HEK293 (cell line): ENCODE results near the gene ECT2L.
A peak's percentile ranks its signal among the peaks of the same experiment; 100 is the strongest.

Source experiments
- CTCF ChIA-PET: fragments of 350-600 bp; formaldehyde crosslinking; extraction: SDS; loops from one replicate; lab custom pipeline; 2021; ENCODE audit warnings: antibody characterized with exemption; lab: Yijun Ruan, JAX
- POLR2A ChIA-PET: fragments of 300-600 bp; formaldehyde crosslinking; extraction: SDS; loops from one replicate; lab custom pipeline; 2020; ENCODE audit warnings: antibody characterized with exemption, inconsistent platforms; lab: Yijun Ruan, JAX
- H3K27ac ChIP-seq: fragments of 200-500 bp; sonication (Bioruptor generic); 2 replicates; pipeline ENCODE4 v1.5.1; 2014; ENCODE audit warnings: low read depth, low read length, control low read depth, inconsistent platforms; ENCODE audit errors: extremely low read depth
- H3K36me3 ChIP-seq, 2 experiments: fragments of 200-500 bp in 1 of 2; sonication (Bioruptor generic) in 1 of 2; 1 replicate in 1 of 2; 2 replicates in 1 of 2; pipeline ENCODE4 v1.5.1; 2014 to 2017; ENCODE audit warnings: inconsistent platforms in 2 of 2, low read length in 2 of 2; ENCODE audit not compliant: control insufficient read depth in 2 of 2, insufficient read depth in 1 of 2
- H3K4me1 ChIP-seq: fragments of 200-500 bp; sonication (Bioruptor generic); 2 replicates; pipeline ENCODE4 v1.5.1; 2014; ENCODE audit warnings: mild to moderate bottlenecking, low read length, inconsistent platforms; ENCODE audit not compliant: control insufficient read depth, insufficient read depth
- H3K4me3 ChIP-seq: 2 replicates; pipeline ENCODE4 v1.5.1; 2011; ENCODE audit warnings: low read depth, mild to moderate bottlenecking, control low read depth, low read length, moderate library complexity
- H3K9me3 ChIP-seq: fragments of 200-500 bp; sonication (Bioruptor generic); 2 replicates; pipeline ENCODE4 v1.5.1; 2014; ENCODE audit warnings: low read depth, low read length, inconsistent platforms; ENCODE audit not compliant: control insufficient read depth, insufficient read depth
- MZF1 ChIP-seq: fragments of 450-650 bp; formaldehyde crosslinking; IDR thresholded peaks from 2 replicates; pipeline ENCODE4 v1.5.1; 2017; ENCODE audit warnings: missing biosample characterization, missing genetic modification characterization, borderline replicate concordance
- SETDB1 ChIP-seq: IDR thresholded peaks from one replicate; pipeline ENCODE4 v1.6.1; 2017; ENCODE audit warnings: mild to moderate bottlenecking, low read length, moderate library complexity, mixed read lengths; ENCODE audit not compliant: insufficient read length
- ZIC2 ChIP-seq: fragments of 450-650 bp; formaldehyde crosslinking; IDR thresholded peaks from 2 replicates; pipeline ENCODE4 v1.5.1; 2016; ENCODE audit warnings: missing biosample characterization, missing genetic modification characterization
- ZNF157 ChIP-seq: fragments of 450-650 bp; formaldehyde crosslinking; IDR thresholded peaks from 2 replicates; pipeline ENCODE4 v1.5.1; 2016; ENCODE audit warnings: missing biosample characterization, missing genetic modification characterization
- ZNF169 ChIP-seq: fragments of 450-650 bp; formaldehyde crosslinking; IDR thresholded peaks from 2 replicates; pipeline ENCODE4 v1.5.1; 2016; ENCODE audit warnings: missing biosample characterization, missing genetic modification characterization
- ZNF175 ChIP-seq: fragments of 450-650 bp; formaldehyde crosslinking; IDR thresholded peaks from 2 replicates; pipeline ENCODE4 v1.5.1; 2016; ENCODE audit warnings: missing biosample characterization, missing genetic modification characterization
- ZNF311 ChIP-seq: fragments of 450-650 bp; formaldehyde crosslinking; IDR thresholded peaks from 2 replicates; pipeline ENCODE4 v1.5.1; 2017; ENCODE audit warnings: missing biosample characterization, missing genetic modification characterization, borderline replicate concordance
- ZNF341 ChIP-seq: fragments of 450-650 bp; formaldehyde crosslinking; IDR thresholded peaks from 2 replicates; pipeline ENCODE4; 2016; ENCODE audit warnings: low read depth, missing biosample characterization, missing genetic modification characterization
- ZNF394 ChIP-seq: fragments of 450-650 bp; formaldehyde crosslinking; IDR thresholded peaks from 2 replicates; pipeline ENCODE4 v1.5.1; 2016; ENCODE audit warnings: missing biosample characterization, missing genetic modification characterization, mild to moderate bottlenecking, moderate library complexity, borderline replicate concordance
- ZNF404 ChIP-seq: fragments of 450-650 bp; formaldehyde crosslinking; IDR thresholded peaks from 2 replicates; pipeline ENCODE4 v1.5.1; 2017; ENCODE audit warnings: missing biosample characterization, missing genetic modification characterization
- ZNF423 ChIP-seq: fragments of 450-650 bp; formaldehyde crosslinking; IDR thresholded peaks from 2 replicates; pipeline ENCODE4 v1.5.1; 2016; ENCODE audit warnings: missing biosample characterization, missing genetic modification characterization
- ZNF510 ChIP-seq: fragments of 450-650 bp; formaldehyde crosslinking; IDR thresholded peaks from 2 replicates; pipeline ENCODE4 v1.5.1; 2018; ENCODE audit warnings: mild to moderate bottlenecking, missing genetic modification characterization, missing biosample characterization; ENCODE audit not compliant: insufficient replicate concordance
- ZNF514 ChIP-seq: fragments of 450-650 bp; formaldehyde crosslinking; IDR thresholded peaks from 2 replicates; pipeline ENCODE4 v1.5.1; 2016; ENCODE audit warnings: missing biosample characterization, missing genetic modification characterization
- ZNF530 ChIP-seq: fragments of 450-650 bp; formaldehyde crosslinking; IDR thresholded peaks from 2 replicates; pipeline ENCODE4 v1.5.1; 2016; ENCODE audit warnings: low read depth, missing biosample characterization, missing genetic modification characterization
- ZNF549 ChIP-seq: fragments of 450-650 bp; IDR thresholded peaks from 2 replicates; pipeline ENCODE4 v1.5.1; 2018; ENCODE audit warnings: missing biosample characterization, missing genetic modification characterization, mild to moderate bottlenecking, inconsistent platforms, moderate library complexity
- ZNF555 ChIP-seq: fragments of 450-650 bp; formaldehyde crosslinking; conservative IDR thresholded peaks from 2 replicates; pipeline ENCODE4 v1.5.1; 2017; ENCODE audit warnings: missing biosample characterization, mild to moderate bottlenecking, missing genetic modification characterization, inconsistent platforms
- ZNF670 ChIP-seq: fragments of 450-650 bp; formaldehyde crosslinking; IDR thresholded peaks from 2 replicates; pipeline ENCODE4 v1.5.1; 2016; ENCODE audit warnings: missing biosample characterization, missing genetic modification characterization, low read depth
- ZNF785 ChIP-seq: fragments of 450-650 bp; formaldehyde crosslinking; IDR thresholded peaks from 2 replicates; pipeline ENCODE4 v1.5.1; 2016; ENCODE audit warnings: missing biosample characterization, missing genetic modification characterization
- ZNF843 ChIP-seq: fragments of 450-650 bp; formaldehyde crosslinking; IDR thresholded peaks from 2 replicates; pipeline ENCODE4 v1.5.1; 2016; ENCODE audit warnings: missing biosample characterization, missing genetic modification characterization
- TF ChIP-seq, protein P1 (sequence below): fragments of 450-650 bp; formaldehyde crosslinking; IDR thresholded peaks from 2 replicates; pipeline ENCODE4 v1.5.1; 2016; ENCODE audit warnings: missing biosample characterization, missing genetic modification characterization
- TF ChIP-seq, protein P2 (sequence below): fragments of 450-650 bp; formaldehyde crosslinking; IDR thresholded peaks from 2 replicates; pipeline ENCODE4 v1.5.1; 2016; ENCODE audit warnings: missing biosample characterization, missing genetic modification characterization, borderline replicate concordance
- TF ChIP-seq, protein P3 (sequence below): fragments of 450-650 bp; formaldehyde crosslinking; IDR thresholded peaks from 2 replicates; pipeline ENCODE4 v1.5.1; 2016; ENCODE audit warnings: missing biosample characterization, missing genetic modification characterization, low read depth

Gene ECT2L

DNA sequence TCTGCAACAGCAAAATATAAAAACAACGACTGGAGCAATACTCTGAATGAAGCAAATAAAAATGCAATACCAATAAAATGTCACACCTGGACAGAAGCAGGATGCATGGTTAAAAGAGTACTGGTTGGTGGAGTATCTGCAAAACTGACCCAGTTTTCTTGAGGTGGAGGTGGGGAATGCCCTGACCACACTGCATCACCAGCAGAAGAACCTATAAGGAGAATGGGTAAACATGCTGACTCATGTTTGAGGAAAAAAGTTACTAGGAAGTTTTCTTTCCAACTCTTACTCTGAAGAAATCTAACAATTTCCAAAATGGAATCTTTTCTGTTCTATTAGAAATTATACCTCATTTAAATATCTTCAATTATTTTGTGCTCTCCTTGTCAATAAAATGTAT, 148.5 kb downstream of the ECT2L start:
- no peak overlapping the region for H3K27ac ChIP-seq
- ChIA-PET POLR2A (no interaction called here), CTCF (interaction anchor here (1.3 kb wide), 1 partner anchor 23 kb away, joined by 3 read pairs; no protein-coding TSS in a partner anchor)
- peaks cover 28 to 50% of the 10 kb centered on the region in 2 experiments for H3K36me3 ChIP-seq
- H3K9me3 ChIP-seq = no peaks in the 10 kb centered on the region
- TF ChIP-seq ZNF341 (tag by site-specific recombination) (no peak), ZNF555 (no peak), ZNF785 (tag by site-specific recombination) (no peak), ZNF311 (no peak), ZNF670 (no peak), ZNF175 (tag by site-specific recombination) (no peak), ZNF530 (tag by site-specific recombination) (no peak), ZIC2 (tag by site-specific recombination) (no peak), ZNF394 (tag by site-specific recombination) (no peak), ZNF514 (tag by site-specific recombination) (no peak), ZNF510 (tag by site-specific recombination) (no peak), ZNF404 (tag by site-specific recombination) (no peak), ZNF169 (tag by site-specific recombination) (no peak), SETDB1 (no peak), ZNF423 (tag by site-specific recombination) (no peak), ZNF549 (tag by site-specific recombination) (no peak), ZNF843 (no peak), ZNF157 (tag by site-specific recombination) (no peak)
- TF ChIP-seq, protein P1, sequence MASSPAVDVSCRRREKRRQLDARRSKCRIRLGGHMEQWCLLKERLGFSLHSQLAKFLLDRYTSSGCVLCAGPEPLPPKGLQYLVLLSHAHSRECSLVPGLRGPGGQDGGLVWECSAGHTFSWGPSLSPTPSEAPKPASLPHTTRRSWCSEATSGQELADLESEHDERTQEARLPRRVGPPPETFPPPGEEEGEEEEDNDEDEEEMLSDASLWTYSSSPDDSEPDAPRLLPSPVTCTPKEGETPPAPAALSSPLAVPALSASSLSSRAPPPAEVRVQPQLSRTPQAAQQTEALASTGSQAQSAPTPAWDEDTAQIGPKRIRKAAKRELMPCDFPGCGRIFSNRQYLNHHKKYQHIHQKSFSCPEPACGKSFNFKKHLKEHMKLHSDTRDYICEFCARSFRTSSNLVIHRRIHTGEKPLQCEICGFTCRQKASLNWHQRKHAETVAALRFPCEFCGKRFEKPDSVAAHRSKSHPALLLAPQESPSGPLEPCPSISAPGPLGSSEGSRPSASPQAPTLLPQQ (tag by site-specific recombination) = no peak
- TF ChIP-seq, protein P2, sequence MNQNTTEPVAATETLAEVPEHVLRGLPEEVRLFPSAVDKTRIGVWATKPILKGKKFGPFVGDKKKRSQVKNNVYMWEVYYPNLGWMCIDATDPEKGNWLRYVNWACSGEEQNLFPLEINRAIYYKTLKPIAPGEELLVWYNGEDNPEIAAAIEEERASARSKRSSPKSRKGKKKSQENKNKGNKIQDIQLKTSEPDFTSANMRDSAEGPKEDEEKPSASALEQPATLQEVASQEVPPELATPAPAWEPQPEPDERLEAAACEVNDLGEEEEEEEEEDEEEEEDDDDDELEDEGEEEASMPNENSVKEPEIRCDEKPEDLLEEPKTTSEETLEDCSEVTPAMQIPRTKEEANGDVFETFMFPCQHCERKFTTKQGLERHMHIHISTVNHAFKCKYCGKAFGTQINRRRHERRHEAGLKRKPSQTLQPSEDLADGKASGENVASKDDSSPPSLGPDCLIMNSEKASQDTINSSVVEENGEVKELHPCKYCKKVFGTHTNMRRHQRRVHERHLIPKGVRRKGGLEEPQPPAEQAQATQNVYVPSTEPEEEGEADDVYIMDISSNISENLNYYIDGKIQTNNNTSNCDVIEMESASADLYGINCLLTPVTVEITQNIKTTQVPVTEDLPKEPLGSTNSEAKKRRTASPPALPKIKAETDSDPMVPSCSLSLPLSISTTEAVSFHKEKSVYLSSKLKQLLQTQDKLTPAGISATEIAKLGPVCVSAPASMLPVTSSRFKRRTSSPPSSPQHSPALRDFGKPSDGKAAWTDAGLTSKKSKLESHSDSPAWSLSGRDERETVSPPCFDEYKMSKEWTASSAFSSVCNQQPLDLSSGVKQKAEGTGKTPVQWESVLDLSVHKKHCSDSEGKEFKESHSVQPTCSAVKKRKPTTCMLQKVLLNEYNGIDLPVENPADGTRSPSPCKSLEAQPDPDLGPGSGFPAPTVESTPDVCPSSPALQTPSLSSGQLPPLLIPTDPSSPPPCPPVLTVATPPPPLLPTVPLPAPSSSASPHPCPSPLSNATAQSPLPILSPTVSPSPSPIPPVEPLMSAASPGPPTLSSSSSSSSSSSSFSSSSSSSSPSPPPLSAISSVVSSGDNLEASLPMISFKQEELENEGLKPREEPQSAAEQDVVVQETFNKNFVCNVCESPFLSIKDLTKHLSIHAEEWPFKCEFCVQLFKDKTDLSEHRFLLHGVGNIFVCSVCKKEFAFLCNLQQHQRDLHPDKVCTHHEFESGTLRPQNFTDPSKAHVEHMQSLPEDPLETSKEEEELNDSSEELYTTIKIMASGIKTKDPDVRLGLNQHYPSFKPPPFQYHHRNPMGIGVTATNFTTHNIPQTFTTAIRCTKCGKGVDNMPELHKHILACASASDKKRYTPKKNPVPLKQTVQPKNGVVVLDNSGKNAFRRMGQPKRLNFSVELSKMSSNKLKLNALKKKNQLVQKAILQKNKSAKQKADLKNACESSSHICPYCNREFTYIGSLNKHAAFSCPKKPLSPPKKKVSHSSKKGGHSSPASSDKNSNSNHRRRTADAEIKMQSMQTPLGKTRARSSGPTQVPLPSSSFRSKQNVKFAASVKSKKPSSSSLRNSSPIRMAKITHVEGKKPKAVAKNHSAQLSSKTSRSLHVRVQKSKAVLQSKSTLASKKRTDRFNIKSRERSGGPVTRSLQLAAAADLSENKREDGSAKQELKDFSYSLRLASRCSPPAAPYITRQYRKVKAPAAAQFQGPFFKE (tag by site-specific recombination) = no peak
- H3K4me1 ChIP-seq = peaks cover 9% of the 10 kb centered on the region
- H3K4me3 ChIP-seq = no peak overlapping the region

DNA sequence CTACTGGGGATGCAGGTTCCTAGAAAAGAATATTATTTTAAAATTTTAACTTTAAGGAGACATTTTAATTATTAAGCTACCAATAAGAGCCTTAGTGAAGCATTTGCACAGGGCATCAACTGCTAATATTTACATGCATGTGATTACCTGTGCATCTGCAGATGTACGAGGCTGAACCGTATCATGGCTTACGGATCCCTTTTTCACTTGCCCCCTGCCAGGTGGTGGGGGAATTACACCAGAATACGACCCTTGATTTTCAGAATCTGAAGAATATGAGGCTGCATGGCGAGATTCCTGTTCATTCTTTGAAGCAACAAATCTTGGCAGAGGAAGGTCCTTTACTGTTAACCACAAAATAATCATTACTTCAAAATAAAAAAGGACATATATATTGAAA, 149.5 kb downstream of the ECT2L start:
- POLR2A ChIA-PET = no interaction called here
- Histone ChIP-seq H3K36me3 (peaks cover 27 to 44% of the 10 kb centered on the region in 2 experiments), H3K4me1 (peaks cover 10% of the 10 kb centered on the region), H3K4me3 (no peak overlapping the region), H3K27ac (no peak overlapping the region), H3K9me3 (no peaks in the 10 kb centered on the region)
- CTCF ChIA-PET = interaction anchor here (0.6 to 1.0 kb wide), 3 partner anchors 11 to 41 kb away, joined by 3 to 5 read pairs (median 3); no protein-coding TSS in a partner anchor
- TF ChIP-seq MZF1 (tag by site-specific recombination) = peak; percentile 22; the same call in 1 of the 2 replicates
- TF ChIP-seq, protein P3, sequence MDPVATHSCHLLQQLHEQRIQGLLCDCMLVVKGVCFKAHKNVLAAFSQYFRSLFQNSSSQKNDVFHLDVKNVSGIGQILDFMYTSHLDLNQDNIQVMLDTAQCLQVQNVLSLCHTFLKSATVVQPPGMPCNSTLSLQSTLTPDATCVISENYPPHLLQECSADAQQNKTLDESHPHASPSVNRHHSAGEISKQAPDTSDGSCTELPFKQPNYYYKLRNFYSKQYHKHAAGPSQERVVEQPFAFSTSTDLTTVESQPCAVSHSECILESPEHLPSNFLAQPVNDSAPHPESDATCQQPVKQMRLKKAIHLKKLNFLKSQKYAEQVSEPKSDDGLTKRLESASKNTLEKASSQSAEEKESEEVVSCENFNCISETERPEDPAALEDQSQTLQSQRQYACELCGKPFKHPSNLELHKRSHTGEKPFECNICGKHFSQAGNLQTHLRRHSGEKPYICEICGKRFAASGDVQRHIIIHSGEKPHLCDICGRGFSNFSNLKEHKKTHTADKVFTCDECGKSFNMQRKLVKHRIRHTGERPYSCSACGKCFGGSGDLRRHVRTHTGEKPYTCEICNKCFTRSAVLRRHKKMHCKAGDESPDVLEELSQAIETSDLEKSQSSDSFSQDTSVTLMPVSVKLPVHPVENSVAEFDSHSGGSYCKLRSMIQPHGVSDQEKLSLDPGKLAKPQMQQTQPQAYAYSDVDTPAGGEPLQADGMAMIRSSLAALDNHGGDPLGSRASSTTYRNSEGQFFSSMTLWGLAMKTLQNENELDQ = no peak
